Activated T-cell treated with anti-CD3 and anti-CD28 coated beads, Interleukin-2, amount 50 U/mL, for 1 hour (primary cell): ENCODE measurements around the gene POLA2.

Source experiments
- DNase-seq: peaks from one replicate; pipeline ENCODE4 v3.0.0-alpha.2; 2020

Gene POLA2

GRCh38 chr11:65341856-65342255 lies 80.1 kb downstream of the POLA2 start:
- no peak for DNase-seq
